Hematopoietic multipotent progenitor cell treated with erythropoietin and hydrocortisone succinate and interleukin-3 and kit ligand, for 8 days (in vitro differentiated cells): Measurements from ENCODE around the gene RAD9A.
"Not testable (repeated sequence)": the region's sequence is repeated elsewhere in the genome, so short reads cannot be mapped to it uniquely, and the experiment has no call there.

Source experiments
- DNase-seq: peaks from one replicate; pipeline ENCODE4 v3.0.0-alpha.2; 2015

RAD9A gene

GRCh38 chr11:67410984-67411784 is 19.4 kb downstream of the RAD9A start:
- DNase-seq = no peak

DNA sequence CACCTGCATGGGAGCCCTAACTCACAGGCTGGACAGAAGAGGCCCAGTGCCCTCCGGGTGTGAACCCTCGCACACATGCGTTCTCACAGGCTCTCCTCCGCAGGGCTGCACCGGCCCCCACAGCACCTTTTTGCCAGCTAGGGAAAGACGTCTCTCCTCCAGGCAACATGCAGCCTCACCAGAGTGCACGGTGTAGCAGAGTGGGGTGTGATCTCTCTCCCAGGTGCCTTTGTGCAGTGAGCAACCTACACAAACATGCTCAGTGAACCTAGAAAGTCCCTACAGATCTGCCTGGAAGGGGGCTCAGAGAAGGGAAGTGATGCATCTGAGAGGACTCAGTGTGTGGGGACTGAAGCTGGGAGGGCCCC is 20.0 kb downstream of the RAD9A start:
- DNase-seq = peak; percentile 18

DNA sequence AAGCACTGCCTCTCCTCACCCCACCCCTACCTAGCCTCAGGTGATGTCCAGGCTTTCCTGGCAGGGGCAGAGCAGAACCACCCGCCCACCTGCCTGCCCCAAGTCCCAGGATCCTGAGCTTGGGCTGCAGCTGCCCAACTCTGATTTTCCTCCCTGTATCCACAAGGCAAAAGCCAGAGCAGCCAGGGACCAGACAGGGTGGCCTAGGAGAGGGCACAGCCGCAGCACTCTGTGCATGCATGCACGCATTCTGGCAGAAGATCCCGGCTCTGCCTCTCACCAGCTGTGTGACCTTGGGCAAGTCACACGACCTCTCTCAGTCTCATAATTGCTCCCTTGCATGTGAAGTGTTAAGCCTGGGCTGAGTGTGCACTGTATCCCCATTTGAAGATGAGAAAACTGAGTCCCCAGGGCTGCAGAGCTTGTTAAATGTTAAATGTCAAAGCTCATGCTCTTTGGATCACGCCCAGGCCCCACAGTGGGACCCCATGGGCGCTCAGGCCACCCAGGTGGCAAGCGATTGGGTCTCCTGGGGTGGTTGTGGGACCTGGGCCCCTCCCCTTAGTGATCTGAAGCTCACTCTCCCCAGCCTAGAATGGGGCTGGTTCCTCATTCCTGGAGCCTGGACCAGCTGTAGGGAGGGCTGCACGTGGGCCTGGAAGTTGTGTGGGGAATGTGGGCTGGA is 20.9 kb downstream of the RAD9A start:
- no peak for DNase-seq

DNA sequence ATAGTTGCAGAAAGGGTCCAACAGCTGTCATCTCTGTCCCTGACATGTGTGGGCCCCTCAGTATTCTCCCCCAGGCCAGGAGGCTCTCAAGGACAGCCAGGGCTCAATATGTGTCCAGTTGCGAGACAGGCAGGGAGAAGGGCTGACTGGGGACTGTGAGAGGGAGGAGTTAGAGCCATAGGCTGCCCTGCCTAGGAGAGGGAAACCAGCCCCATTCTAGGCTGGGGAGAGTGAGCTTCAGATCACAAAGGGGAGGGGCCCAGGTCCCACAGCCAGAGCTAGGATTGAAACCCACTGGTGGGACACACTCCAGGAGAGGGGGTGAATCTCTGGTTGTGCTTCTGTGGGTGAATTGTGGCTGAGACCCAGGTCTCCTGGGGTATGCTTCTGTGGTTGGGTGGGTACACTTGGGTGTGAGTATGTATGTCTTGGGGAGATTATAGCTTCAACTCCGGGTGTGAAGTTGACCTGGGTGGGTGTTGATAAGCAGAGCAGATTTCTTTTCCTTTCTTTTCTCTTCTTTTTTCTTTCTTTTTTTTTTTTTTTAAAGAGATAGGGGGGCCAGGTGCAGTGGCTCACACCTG is 21.6 kb downstream of the RAD9A start:
- peak; percentile 94 for DNase-seq

GRCh38 chr11:67415501-67416304 is 23.9 kb downstream of the RAD9A start, which contains the start of gene CARNS1:
CARNS1 (plus strand) TSS chr11:67415678; CDS start chr11:67416200, 522 bp downstream.
- no peak for DNase-seq

- peak; percentile 83 for DNase-seq
Measured at GRCh38 chr11:67416416-67417335, 24.9 kb downstream of the RAD9A start.

DNA sequence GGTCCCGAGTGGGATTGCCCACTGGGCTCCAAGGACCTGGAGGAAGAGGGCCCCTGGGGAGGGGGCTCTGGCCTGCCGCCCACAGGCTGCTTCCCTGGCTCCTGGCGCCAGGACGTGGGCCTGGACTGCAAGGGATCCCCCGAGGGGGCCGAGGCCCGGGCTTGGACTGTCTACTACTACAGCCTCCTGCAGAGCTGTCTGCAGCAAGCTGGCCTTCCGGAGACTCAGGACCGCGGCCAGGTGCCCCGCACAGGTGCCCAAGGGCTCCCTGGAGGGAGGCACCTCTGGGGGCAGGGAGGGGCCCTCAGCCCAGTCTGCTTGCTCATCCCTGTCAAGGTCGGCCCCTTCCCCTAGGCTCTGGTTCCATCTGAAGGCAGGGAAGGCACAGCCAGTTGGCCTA is 25.6 kb downstream of the RAD9A start:
- DNase-seq = no peak

DNA sequence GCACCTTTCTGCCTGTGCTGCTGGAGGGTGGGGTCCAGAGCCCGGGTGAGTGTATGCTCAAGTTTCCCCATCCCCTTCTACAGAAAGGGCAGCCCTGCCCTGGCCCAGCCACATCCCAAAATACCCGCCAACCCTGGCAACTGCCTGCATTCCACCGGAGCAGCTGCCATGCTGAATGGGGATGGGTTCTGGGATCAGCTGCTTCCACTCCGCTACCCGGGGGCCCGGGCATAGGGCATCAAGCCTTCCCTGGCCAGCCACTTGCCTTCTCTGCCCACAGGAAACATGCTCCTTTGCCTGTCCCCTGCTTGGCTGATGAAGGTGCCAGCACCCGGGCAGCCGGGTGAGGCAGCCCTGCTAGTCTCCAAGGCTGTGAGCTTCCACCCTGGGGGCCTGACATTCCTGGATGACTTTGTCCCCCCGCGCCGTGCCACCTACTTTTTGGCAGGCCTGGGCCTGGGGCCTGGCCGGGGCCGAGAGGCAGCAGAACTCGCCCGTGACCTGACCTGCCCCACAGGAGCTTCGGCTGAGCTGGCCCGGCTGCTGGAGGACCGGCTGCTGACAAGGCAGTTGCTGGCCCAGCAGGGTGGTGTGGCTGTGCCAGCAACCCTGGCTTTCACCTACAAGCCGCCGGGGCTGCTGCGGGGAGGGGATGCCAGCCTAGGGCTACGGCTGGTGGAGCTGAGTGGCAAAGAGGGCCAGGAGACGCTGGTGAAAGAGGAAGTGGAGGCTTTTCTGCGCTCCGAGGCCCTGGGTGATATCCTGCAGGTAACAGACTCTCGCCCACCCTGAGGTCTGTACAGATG is 26.9 kb downstream of the RAD9A start:
- peak; percentile 14 for DNase-seq

GRCh38 chr11:67419325-67420049 is 27.7 kb downstream of the RAD9A start:
- no peak for DNase-seq

DNA sequence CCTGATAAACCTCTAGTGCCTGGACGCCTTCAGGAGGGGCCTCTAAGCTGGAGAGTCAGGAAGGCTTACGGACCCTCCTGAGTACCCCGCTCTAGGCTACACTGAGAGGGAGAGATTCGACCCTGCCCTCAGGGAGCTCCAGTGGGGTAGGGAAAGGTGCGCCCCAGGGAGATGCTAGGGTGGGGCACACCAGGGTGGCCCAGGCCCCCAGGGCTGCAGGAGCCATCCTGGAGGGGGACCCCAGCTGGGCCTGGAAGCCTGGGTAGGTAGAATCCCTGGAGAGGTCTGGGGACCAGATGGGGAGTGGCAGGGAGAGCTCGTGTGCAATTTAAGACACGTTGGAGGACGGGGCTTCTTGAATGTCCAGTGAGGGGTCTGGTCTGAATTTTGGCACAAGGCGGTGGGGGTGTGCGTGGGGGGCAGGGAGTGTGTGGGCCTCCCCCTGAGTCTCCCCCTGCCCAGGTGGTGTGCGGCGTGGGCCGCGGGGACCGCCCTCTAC is 28.4 kb downstream of the RAD9A start:
- no peak for DNase-seq

GRCh38 chr11:67420646-67421429 is 29.1 kb downstream of the RAD9A start:
- peak; percentile 88 for DNase-seq

- no peak for DNase-seq
Measured at GRCh38 chr11:67421430-67422031, 29.7 kb downstream of the RAD9A start.

DNA sequence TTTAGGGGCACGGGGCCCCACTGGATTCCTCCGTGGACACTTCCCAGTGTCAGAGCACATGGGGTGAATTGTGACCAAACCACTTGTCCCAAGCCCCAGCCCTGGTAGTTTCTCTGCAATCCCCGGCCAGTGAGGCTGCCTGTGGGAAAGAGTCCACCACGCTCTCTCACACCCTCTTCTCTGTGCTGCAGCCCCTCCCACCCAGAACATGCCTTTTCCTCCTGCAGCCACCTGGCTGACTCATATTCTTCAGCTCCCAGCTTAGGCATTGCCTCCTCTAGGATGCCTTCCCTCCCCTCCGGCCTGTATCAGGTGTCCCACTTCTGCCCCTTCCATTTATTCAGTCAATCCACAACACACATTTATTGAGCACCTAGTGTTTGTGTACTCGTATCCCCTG is 31.1 kb downstream of the RAD9A start:
- DNase-seq = no peak

- no peak for DNase-seq
Measured at GRCh38 chr11:67423466-67423865, 31.7 kb downstream of the RAD9A start.

GRCh38 chr11:67423891-67424613 is 32.3 kb downstream of the RAD9A start:
- DNase-seq = no peak

GRCh38 chr11:67427364-67427859 is 35.6 kb downstream of the RAD9A start:
- DNase-seq = not testable (repeated sequence)

DNA sequence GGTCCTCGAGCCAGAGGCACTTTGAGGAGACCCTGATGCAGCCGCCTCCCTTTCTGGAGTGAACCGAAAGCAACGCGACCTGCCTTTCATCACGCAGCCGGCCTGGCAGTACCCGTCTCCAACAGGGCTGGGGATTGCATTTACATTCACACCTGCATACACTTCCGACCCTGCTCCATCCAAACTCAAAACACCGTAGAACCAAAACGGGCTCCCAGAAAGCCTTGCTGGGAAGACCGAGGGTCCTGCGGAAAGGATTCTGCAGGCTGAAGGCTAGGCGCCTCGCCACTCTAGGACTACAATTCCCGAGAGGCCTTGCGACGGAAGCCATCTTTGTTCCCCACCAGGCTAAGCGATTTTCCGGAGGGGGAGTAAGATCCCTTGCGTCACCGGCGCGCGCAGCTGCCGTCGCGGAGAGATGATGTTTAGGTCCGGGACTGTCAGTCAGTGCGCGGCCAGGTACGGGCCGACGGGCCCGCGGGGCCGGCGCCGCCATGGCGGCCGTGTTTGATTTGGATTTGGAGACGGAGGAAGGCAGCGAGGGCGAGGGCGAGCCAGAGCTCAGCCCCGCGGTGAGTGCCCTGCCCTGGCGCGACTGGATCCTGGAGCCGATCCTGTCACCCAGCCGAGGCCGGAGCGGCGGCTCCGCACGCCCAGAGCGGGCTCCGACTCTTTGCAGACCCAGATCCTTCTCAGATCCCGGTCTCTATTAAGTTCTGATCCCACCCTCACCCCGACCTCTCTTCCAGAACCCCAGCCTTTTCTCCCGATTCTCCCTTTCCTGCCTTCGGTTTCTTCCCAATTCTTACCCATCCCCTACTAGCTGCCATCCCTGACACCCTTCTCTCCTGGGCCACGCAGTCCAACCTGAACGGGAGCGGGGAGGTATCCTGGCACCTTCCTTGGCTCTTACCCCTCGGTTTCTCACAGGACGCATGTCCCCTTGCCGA is 36.5 kb downstream of the RAD9A start, which contains the start of gene RPS6KB2:
TSS of gene RPS6KB2 (plus strand) at position 443 of the 950 bp plus-strand sequence. CDS start at position 495, 52 bp downstream.
- DNase-seq = peak; percentile 97
